ENCODE results near the gene C20orf202.
"Not testable (repeated sequence)": the region's sequence is repeated elsewhere in the genome, so short reads cannot be mapped to it uniquely, and the experiment has no call there.

Gene C20orf202

GRCh38 chr20:1245578-1245977, 42.3 kb downstream of the C20orf202 start:
- DNase-seq, result no peak

GRCh38 chr20:1247689-1248088, 44.4 kb downstream of the C20orf202 start:
- DNase-seq, result no peak

GRCh38 chr20:1250282-1250681, 47.0 kb downstream of the C20orf202 start:
- not testable (repeated sequence) for DNase-seq

GRCh38 chr20:1252416-1252815, 49.2 kb downstream of the C20orf202 start:
- DNase-seq, result no peak

- DNase-seq, result no peak
These were observed 51.0 kb downstream of the C20orf202 start for GRCh38 chr20:1254254-1254653.

GRCh38 chr20:1255675-1256074, 52.4 kb downstream of the C20orf202 start:
- no peak for DNase-seq
